Measurements from ENCODE around the gene GPR17.

Gene GPR17

DNA sequence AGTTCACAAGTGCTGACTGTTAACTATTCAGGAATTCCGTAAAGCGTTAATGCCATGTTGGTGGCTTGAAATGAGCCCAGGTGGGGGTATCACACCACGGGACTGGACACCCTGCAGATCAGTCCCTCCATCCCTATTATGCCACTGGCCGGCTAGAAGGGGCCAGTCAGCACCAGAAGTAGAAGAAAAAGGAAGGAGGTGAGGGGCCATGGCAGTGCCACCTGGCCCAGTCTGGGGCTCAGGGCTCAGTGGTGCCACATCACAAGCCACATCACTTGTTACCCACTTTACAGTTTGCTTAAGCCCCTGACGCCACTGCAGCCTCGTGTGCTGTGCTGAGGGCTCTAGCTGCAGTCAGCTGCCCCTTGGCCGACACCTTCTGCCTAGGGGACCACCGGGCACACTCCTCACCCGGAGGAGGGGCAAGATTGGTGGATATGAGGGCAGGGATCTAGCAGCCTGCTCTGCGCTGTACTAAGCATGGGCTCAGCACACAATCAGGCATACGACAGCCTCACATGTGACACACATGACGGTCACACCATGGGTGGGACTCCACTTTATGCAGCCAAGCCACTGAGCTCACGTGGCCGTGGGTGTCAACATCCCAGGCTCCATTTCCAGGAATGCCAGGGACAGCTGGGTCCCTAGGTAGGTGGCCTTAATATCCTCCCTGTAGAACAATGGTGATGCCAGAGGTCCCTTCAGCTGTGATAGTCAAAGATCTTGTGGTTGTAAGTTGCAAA, 25.8 kb downstream of the GPR17 start:
- no peak for DNase-seq (ENCODE audit: low spot score)

DNA sequence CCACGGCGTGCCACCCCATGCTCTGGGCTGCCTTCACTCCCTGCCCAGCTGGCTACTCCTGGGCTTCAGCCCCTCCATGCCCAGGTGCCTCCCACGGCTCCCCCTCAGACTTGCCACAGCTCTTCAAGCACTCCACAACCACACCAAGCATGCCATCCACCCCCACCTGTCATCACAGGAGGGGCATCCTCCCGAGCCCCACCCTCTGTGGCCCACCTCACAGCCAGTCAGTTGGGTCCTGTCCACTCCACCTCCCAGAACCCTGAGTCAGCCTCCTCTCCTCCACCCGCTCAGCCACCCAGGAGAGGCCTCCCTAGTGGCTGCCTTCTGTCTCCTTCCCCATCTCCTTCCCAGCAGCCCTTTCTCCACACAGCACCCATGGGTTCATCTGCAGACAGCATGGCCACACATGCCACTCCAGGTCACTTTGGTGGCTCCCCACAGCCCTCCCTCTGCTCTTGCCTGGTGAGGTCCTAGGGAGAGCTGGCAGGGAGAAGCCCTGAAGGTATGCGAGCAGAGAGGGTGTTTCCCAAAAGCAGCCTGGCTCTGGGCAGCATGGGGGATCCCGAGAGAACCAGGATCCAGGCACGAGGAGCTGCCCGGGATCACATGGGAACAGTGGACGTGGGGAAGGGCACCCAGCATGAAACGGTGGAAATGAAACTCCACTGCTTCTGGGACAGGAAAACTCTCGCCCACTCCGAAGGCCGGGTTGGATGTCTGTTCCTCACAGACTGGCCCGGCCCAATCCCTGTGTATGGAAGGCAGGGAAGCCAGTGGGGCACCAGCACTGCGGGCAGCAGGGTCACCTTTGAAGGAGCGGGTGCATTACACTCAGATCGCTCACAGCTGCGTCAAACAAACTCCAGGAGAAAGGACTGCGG, 26.6 kb downstream of the GPR17 start:
- no peak for DNase-seq (ENCODE audit: low spot score)

DNA sequence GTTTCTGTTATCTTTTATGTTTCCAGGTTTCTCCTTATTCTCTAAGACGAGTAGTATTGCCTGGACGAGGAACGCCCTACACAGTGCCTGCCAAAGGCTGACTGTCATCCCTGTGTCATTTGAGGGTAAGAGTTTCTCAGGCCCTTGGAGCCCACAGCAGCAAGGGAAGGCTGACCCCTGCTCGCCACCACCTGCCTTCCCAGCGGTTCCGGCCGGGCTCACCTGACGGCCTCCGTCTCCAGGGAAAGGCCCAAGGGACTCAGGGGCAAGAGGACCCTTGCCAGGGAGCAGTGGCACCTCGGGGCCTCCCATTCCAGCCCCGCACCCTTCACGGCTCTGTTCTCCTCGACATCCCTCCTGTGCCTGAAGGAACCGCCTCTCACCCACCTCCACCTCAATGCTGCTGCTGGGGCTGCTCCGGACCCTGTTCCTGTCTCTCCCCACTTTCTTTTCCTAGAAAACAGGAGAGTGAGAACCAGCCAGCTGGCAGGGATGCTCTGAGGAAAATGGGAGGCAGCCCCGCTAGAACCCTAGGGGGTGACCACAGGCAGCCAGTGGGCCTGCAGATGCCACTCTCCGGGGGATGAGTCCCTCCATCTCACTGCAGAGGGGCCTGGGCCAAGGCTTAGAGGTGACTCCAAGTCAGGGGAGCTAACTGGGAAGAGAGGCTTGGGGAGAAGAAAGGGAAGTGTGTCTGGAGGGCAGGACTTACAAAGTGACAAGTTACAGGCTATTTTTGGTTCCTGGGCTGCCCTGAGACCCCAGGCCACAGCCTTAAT, 27.5 kb downstream of the GPR17 start:
- DNase-seq (ENCODE audit: low spot score), result peak; percentile 42

DNA sequence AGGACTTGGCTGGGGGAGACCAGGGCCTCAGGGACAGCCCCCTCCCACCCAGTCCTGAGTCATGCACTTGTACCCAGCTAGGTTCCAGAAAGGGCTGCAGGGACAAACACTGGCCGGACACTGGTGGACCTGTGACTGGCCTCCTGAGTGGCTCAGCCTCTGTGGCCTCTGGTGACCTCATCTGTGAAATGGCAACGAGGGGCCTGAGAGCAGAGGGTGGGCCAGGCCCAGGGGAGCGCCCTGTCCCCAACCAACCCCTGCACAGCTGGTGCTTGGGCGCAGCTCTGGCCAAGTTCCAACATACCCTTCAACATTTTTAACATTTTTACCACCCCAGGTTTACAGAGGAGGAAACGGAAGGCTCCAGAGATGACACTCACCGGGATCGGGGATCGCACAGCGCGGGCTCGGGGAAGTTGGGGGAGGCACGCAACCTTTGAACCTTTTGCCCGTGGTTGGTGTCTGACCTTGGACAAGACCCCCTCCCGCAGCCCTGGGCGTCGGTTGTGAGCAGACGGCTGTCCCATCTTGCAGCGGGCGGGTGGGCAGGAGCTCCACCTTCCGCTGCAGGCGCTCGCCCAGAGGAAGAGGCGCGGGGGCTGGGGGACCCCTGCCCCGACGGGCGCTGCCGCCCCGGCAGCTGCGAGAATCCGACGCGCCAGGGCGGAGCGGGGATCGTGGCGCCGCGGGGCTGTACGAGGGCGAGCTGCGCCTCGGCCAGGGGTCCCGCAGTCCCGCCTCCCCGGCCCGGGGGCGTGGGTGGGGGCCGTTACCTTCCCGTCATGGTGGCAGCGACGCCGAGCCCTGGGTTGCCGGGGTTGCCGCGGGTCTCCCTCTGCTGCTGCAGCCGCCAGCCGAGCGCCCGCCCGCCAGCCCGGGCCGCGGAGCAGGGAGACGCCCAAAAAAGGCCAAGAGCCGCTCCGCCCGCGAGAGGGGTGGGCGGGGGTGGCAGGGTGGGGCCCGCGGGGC, 28.6 kb downstream of the GPR17 start:
- DNase-seq (ENCODE audit: low spot score), result peak; percentile 71

DNA sequence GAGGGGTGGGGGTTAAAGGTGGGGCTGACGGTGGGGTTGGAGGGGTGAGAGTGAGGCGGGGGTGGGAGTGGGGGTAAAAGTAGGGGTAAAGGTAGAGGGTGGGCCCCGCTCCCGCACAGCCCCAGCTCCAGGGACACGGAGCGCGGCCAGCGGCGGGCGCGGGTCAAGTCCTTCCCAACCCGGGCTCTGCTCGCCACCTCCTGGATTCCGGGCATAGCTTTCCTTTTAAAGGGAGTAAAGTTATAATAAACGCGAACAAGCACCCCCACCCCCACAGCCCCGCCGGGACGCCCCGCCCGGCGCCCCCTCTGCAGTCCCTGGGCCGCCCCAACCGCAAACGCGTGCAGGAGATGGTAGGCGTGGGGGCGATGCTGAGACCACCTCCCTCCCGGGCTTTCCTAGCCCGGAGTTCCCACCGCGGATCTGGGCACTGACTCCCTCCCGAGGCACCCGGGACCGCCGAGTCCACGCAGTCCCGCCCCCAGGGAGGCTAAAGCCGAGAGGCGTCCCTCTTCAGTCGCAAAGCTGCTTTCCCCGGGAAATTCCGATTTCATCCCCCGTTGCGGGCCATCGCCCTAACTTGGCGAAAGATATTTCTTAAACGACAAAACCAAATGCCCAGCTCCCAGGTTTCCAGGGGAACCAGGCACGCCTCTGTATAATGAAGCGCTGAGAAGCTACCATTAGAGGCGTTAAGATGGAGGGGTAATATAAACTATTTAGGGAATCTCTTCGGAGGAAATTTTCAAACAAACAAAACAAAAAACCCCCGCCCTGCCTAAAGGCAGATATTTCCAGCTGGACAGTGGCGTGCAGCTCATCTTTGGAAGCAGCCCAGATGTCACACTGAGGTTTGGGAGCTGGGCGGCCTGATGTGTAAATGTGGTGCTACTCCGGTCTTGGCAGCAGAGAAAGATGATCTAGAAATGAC, 29.6 kb downstream of the GPR17 start, which contains the start of gene LIMS2:
Gene LIMS2, minus strand, starts transcription at position 200 of the 931 bp plus-strand sequence. CDS start 506 bp downstream, outside the sequence.
- peak; percentile 91 for DNase-seq (ENCODE audit: low spot score)

DNA sequence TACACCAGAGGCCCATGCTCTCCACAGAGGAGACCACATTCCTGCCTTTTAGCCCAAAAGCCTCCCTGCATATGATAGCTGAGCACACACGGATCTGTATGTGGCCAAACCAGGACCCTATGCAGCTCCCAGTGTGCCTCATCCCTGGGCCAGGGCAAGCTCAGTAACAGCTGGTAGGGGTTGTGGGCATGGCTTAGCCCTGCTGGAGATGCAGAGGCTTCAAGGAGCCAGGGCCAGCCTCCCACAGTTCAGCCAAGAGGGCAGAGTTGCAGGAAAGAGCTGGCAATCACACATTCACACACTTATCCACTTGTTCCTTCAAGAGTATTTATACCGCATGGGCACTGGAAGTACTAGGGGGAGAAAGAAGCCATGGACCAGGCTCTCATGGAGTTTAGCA, 31.0 kb downstream of the GPR17 start:
- DNase-seq (ENCODE audit: low spot score), result no peak

DNA sequence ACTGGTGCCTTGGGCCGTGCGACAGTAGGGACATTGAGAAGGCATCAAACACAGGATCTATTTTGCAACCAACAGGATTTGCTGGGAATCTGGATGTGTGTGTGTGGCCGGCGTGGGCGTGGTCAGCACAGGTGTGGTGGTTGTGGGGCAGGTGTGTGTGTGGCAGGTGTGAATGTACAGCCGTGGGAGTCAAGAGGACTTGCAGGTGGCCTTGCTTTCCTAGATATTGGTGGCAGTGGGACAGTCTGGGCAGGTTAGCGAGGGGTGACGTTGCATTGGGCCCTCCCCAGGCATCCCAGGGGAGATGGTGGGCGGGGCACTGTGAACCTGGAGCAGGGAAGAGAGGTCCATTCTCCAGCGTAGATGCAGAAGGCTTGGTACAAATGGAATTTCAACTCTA, 32.6 kb downstream of the GPR17 start:
- no peak for DNase-seq (ENCODE audit: low spot score)

DNA sequence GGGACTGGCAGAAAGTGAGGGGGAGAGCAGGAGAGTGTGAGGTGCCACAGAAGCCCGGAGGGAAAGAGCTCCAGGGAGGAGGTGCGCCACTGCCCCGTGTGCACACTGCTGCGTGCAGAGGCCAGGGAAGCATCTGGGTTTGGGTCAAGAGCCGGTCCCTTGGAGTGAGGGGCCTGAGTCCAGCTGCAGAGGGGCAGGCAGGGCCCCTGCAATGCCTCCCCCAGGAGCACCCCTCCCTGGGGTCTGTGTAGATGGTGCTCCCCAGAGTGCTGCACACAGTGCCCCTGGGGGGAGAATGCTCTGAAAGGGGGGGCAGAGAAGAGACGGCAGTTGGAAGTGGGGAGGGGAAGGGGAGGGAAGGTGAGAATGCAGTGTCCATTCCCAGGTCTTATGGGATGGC, 33.0 kb downstream of the GPR17 start:
- DNase-seq (ENCODE audit: low spot score), result no peak

DNA sequence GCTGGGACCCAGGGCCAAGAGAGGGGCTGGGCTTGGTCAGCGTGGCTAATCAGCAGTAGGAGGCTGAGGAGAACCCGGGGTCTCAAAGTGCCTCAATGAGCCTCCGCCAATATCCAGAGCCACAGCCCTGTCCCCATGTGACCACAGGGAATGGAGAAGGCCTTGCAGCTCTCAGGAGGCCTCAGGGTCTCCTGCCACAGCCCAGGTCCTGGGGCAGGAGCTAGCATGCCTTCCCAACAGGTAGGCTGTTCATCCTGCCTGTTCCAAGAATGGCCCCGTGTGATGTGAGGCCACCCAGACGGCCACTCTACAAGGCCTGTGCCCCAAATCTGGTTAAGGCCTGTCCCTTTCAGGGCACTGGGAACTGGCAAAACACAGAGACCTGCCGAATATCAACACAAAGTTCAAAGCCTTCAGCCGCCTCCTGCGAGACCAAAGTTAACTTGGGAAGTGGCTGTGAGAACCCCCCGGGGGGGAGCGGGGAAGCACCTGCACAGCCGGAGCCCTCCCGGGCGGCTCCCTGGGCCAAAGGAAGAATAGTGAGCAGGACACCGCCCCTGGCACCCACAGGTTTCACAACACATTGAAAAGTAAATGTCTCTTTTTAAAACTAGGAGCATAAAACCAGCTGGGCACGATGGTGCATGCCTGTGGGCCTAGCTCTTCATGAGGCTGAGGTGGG, 33.9 kb downstream of the GPR17 start:
- no peak for DNase-seq (ENCODE audit: low spot score)

DNA sequence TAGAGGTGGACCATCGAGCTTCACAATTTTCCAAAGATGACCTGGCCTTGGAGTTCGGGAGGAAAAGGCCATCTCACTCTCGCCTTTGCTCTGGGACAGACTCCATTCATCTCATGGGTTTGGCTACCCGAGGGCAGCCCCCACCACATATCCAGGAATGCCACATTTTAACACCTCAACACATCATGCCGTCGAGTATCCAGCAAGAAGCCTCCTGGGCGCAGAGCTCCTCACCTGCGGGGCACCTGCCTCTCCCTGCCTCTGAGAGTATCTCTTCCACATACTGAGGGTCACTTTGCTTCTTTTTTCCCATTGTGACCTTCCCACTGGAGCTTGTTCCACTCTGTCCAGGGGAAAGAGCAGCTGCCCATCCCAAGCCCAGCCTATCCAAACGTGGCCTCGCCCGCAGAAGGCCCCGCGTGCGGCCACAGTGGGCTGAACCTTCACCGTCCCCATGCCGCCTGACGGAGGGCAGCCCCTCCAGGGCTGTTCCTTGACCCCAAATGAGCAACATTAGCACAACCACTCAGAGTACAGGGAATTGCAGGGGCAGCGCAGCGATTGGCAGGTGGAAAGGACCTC, 34.8 kb downstream of the GPR17 start:
- DNase-seq (ENCODE audit: low spot score), result no peak

DNA sequence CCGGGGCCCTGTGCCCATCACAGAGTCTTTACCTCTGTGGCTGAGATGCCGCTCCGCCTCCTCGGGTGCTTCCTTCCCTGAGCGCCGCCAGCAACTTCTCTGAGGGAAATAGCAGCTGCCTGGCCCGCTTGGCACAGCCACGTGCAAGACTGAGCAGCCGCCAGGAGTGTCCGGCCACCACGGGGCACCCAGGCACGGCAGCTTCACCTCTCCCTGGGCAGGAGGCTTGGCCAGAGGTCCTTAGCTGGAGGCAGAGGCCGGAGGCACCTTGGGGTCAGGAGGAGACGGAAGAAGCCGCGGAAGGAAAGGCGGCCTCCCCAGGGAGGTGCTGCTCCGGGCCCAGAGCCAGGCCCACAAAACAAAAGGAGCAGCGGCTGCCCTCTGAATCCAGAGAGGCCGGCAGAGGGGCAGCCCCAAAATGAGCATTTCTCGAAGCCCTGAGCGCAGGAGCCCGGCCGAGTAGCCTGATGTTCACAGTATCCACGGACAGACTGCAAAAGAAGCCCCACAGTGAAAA, 35.4 kb downstream of the GPR17 start:
- DNase-seq (ENCODE audit: low spot score), result no peak

DNA sequence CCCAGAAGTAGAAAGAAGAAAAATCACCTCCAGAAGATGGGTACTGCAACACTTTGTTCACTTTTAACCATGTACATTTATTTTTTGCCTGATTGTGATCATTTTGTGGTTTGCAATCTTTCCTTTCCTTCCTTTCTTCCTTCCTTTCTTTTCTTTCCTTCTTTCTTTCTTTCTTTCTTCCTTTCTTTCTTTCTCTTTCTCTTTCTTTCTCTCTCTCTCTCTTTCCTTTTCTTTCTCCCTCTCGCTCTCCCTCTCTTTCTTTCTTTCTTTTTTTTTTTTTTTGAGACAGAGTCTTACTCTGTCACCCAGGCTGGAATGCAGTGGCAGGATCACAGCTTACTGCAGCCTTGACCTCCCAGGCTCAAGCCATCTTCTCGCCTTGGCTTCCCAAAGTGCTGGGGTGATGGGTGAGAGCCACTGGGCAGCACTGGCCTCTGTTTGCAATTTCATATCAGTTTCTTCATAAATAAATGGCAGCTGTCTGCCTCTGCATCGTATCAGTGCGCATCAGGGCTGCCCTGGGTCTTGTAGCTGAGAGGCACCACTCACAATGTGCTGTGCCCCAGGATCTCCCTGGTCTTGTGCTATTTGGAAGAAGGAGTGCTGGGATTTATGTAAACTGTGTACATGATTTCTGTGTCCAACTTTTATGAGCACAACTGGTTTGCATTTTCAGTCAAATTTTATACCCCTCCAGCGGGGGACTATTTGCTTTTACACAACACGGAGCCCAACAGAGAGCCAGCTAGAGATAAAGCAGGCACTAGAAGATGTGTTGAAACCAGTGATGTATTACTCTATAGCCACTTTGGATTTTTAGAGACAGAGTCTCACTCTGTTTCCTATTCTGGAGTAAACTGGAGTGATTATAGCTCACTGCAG, 36.3 kb downstream of the GPR17 start:
- DNase-seq (ENCODE audit: low spot score), result no peak

DNA sequence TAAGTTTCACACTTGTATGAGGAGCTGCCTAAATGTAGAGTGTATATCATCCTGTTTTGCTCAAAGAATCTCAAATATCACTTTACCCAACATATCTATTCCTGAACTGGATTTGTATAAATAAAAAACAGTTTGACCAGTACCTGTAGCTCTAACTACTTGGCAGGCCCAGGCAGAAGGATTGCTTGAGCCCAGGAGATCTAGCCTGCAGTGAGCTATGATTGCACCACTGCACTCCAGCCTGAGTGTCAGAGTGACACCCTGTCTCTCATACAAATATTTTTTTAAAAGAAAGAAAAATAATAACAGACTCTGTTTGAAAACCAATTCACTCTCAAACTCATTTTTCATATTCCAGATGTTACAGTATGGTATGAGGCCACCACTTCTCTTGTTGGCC, 37.1 kb downstream of the GPR17 start:
- no peak for DNase-seq (ENCODE audit: low spot score)

DNA sequence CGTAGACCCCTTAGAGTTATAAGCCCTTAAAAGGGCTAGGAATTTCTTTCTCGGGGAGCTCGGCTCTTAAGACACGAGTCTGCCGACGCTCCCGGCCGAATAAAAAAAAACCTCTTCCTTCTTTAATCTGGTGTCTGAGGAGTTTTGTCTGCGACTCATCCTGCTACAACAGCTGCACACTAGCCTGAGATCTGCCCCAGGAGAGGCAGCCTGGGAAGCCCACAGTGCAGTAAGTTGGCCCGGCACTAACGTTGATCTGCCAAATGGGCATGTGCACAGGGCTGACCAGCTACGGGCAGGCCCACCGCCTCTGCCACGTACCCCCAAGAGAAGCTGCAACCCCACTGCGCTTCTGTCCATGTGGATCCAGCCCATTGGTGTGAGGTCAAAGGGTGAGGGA, 37.8 kb downstream of the GPR17 start:
- DNase-seq (ENCODE audit: low spot score), result no peak

DNA sequence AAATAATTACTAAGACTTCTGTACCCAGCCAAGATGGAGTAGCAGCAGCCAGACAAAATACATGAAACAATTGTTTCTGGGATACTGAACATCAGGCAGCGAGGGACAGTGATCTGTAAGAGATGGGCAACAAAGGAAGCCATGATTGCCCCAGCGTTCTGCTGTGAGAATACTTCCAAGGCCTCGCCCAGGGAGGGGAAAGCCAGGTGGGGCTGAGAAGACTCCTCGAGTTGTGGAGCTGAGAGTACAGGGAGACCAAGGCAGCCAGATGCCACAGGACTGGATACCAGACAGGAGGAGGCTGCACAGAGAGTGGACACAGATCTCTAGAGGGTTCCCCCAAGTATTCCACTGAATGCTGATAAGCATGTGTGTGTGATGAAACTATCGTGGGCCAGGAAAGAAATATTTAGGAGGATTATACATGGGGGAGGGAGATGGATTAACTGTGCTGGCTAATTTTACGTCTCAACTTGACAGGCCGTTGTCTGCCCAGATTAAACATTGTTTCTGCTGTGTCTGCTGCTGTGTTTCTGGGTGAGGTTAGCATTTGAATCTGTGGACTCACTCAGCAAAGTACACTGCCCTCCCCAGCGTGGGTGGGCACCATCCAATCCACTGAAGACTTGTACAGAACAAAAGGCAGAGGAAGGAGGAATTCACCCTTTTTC, 39.6 kb downstream of the GPR17 start:
- DNase-seq (ENCODE audit: low spot score), result no peak

DNA sequence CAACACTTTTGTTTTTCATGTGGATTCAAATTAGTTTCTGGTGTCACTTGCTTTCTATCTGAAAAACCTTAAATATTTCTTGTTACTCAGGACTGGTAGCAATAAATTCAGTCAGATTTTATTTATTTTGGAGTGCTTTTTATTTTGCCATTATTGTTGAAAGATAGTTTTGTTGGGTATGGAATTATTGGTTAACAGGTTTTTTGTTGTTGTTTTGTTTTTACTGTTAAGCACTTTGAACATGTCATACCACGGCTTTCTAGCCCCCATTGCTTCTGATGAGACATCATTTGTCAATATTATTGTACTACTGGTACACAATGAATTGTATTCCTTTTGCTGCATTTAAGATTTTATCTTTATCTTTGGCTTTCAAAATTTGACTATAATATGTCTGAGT, 42.5 kb downstream of the GPR17 start:
- no peak for DNase-seq (ENCODE audit: low spot score)

DNA sequence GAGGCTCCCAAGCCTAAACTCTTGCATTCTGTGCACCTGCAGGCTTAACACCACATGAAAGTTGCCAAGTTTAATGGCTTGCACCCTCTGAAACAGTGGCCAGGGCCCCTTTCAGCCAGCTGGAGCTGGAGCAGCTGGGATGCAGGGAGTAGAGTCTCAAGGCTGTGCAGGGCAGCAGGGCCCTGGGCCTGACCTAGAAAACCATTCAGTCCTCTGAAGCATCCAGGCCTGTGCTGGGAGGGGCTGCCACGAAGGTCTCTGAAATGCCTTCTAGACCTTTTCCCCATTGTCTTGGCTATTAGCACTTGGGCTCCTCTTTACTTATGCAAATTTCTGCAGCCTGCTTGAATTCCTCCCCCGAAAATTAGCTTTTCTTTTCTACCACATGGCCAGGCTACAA, 44.7 kb downstream of the GPR17 start:
- DNase-seq (ENCODE audit: low spot score), result no peak
